GM20000 (cell line): ENCODE measurements around the gene MORN5.
"Not testable (repeated sequence)": the region's sequence is repeated elsewhere in the genome, so short reads cannot be mapped to it uniquely, and the experiment has no call there.

ENCODE experiments used
- DNase-seq: peaks from one replicate; pipeline ENCODE4 v3.0.0; 2012; ENCODE audit warnings: low spot score
- TF ChIP-seq, protein P1 (sequence below): IDR thresholded peaks from 2 replicates; pipeline ENCODE4 v1.5.1; 2012; ENCODE audit warnings: mild to moderate bottlenecking, control low read depth; ENCODE audit errors: extremely low read depth, missing control alignments

The MORN5 gene

DNA sequence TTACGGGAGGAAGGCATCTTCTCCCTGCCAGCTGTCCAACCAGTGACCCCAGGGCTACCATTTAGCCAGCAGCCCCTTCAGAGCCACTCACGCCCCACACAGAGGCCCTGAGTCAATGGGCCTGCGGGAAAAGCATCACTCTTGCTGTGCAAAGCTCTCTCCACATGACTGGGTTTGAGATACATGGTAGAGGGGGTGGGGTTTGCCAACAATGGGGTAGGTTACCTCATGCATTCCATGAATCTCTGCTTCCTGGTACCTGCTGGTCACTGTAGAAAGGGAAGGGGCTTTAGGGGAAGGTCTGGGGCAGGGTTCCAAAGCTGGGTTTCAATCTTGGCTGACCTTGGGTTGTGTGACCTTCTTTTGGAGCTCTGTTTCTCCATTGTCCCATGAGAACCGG lies 43.7 kb upstream of the MORN5 start:
- DNase-seq = no peak
- TF ChIP-seq, protein P1, sequence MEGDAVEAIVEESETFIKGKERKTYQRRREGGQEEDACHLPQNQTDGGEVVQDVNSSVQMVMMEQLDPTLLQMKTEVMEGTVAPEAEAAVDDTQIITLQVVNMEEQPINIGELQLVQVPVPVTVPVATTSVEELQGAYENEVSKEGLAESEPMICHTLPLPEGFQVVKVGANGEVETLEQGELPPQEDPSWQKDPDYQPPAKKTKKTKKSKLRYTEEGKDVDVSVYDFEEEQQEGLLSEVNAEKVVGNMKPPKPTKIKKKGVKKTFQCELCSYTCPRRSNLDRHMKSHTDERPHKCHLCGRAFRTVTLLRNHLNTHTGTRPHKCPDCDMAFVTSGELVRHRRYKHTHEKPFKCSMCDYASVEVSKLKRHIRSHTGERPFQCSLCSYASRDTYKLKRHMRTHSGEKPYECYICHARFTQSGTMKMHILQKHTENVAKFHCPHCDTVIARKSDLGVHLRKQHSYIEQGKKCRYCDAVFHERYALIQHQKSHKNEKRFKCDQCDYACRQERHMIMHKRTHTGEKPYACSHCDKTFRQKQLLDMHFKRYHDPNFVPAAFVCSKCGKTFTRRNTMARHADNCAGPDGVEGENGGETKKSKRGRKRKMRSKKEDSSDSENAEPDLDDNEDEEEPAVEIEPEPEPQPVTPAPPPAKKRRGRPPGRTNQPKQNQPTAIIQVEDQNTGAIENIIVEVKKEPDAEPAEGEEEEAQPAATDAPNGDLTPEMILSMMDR = no peak

DNA sequence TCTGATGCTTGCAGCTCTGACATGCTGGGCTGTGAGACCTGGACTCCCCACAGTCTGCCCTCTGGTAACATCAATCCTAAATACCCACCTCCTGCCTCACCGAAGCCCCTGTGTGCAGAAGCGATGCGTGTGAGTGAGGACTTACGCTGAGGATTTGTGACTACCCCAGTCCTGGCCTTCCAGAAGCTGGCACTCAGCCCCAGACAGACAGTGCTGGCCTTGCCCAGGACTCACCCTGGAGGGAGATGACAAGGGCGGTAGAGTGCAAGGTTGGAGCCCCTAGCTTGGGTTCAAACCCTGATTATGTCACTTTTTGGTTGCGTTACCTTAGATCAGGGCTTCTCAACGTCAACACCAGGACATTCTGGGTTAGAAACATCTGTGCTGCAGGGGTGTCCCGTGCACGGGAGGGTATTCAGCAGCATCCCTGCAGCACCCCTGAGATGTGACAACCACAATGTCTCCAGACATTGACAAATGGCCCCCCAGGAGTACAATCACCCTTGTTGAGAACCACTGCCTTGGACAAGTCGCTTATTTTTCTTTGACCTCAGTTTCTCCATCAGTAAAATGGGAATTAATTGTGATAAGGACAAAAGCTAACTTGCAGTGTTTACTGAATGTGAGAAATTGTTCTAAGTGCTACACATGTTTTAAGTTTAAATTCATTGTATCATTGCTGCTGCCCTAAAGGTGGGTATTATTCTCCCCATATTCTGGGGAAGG lies 43.1 kb upstream of the MORN5 start:
- no peak for DNase-seq
- TF ChIP-seq, protein P1 = no peak

DNA sequence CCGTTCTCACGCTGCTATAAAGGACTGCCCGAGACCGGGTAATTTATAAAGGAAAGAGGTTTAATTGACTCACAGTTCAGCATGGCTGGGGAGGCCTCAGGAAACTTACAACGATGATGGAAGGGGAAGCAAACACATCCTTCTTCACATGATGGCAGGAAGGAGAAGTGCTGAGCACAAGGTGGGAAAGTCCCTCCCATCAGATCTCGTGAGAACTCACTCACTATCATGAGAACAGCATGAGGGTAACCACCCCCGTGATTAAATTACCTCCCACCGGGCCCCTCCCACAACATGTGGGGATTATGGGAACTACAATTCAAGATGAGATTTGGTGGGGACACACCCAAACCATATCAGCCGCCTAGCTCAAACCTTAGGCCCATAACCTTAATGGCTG lies 42.5 kb upstream of the MORN5 start:
- DNase-seq = not testable (repeated sequence)

DNA sequence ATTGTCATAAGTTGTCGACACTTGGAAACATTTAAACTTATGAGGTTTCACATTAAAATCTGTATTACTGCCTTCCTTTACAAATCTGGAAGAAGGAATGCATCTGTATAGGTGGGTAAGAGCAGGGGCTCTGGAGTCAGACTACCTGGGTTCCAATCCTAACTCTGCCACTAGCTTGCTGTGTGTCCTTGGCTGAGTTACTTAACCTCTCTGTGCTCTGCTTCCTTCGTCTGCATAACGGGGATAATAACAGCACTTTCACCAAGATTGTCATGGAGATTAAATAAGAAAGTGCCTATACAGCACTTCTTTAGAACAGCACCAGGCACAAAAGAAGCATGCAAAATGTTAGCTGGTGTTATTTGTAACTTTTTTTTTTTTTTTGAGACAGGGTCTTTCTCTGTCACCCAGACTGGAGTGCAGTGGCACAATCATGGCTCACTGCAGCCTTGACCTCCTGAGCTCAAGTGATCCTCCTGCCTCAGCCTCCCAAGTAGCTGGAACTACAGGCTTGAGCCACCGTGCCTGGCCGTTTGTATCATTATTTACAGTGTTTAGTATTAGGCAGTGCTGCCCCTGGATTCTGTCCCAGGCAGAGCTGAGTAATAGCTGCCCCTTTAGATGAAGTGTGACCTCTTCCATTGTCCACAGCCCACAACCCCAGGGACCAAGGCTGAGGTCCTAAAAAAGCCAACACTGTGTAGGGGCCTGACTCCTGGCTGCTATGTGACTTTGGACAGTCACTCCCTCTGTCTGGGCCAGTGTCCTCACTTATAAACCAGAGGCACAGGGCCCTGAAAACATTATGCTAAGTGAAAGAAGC lies 41.2 kb upstream of the MORN5 start:
- TF ChIP-seq, protein P1 = no peak
- DNase-seq = no peak

DNA sequence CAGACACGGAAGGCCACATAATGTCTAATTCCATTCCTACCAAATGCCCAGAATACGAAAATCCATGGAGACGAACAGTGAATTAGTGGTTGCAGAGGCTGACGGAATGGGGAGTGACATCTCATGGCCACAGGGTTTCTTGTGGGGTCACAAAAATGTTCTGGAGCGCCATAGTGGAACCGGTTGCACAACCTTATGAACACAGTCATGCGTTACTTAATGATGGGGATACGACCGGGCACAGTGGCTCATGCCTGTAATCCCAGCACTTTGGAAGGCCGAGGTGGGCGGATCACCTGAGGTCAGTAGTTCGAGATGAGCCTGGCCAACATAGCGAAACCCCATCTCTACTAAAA lies 40.6 kb upstream of the MORN5 start:
- DNase-seq = no peak
- TF ChIP-seq, protein P1 = no peak

DNA sequence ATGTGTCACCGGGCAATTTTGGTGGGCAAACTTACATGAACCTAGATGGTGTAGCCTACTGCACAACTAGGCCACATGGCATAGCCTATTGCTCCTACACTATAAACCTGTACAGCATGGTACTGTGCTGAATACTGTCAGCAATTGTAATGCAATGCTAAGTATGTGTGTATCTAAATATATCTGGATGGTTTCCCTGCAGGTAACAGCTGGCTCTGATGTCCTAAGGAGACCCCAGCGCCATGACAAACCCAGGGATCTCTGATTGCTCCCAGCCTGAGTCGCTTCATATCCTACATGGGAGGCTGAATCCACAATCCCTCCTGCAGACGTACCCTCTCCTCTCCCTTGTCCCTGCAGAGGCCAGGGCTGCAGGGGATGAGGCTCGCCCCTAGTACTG lies 40.0 kb upstream of the MORN5 start:
- TF ChIP-seq, protein P1 = no peak
- DNase-seq = no peak

DNA sequence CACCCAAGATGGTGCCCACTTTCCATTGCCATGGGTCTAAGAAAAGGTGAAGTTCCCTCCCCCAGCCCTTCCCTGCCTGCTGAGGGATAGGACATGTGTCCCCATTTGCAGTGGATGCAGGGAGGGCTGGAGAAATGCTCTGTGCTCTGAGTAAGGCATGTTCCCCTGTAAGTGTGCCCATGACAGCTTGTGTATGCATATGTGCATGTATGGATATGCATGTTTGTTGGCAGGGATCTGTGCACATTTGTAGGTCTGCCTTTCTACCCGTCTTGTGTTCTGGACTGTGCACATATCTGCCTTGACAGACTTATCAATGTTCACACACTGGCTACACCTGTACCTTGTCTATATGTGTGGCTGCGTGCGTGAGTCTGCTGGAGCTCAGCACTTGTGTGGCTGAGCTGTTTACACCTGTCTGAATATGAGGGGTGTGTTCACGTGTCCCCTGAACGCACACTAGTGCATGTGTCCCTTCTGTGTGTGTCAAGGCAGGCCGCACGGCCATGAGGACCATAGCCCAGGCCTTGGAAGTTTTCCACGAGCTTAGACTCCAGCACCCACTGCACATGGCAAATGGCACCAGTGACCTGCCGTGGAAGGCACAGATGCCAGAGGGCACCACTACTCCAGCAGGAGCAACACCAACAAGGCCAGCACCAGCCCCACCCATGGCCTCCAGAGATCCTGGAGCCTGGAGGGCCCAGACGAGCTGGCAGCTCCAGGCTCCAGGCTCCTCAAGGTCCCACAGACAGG lies 39.2 kb upstream of the MORN5 start:
- TF ChIP-seq, protein P1 = no peak
- DNase-seq = no peak
